Activated T-helper 2 cell treated with anti-CD3 and anti-CD28 coated beads, Interferon-gamma antibody, Interleukin-2, Interleukin-4, amounts not matched to agents 10 μg/mL and 5 μg/mL and 100 μg/mL, durations not matched to agents 14 hours and 24 hours and 36 hours (primary cell): ENCODE results near the gene YARS1. TPM values are rescaled to one million over a fixed set of nuclear protein-coding genes. Genes with fewer than 3 reads are reported as not detected.

ENCODE experiments used
- DNase-seq: peaks from one replicate; pipeline ENCODE4 v3.0.0; 2021; ENCODE audit warnings: low spot score
- H3K27ac Mint-ChIP-seq: one replicate; pipeline ENCODE4 v1.8.0; 2021; ENCODE audit warnings: mixed read lengths
- H3K27me3 Mint-ChIP-seq: one replicate; pipeline ENCODE4 v1.8.0; 2021; ENCODE audit warnings: low read depth, mixed read lengths
- H3K36me3 Mint-ChIP-seq: one replicate; pipeline ENCODE4 v1.8.0; 2021; ENCODE audit warnings: low read depth, mixed read lengths
- H3K4me1 Mint-ChIP-seq: one replicate; pipeline ENCODE4 v1.8.0; 2021; ENCODE audit warnings: low read depth, mixed read lengths
- H3K4me3 Mint-ChIP-seq: one replicate; pipeline ENCODE4 v1.8.0; 2021; ENCODE audit warnings: low read depth, mild to moderate bottlenecking, moderate library complexity, mixed read lengths
- H3K9me3 Mint-ChIP-seq: one replicate; pipeline ENCODE4 v1.8.0; 2021; ENCODE audit warnings: mixed read lengths
- intact Hi-C: fragments of 100-400 bp; cut with micrococcal nuclease; formaldehyde crosslinking; loops from one replicate; pipeline ENCODE4 v1.15.1; 2023
- total RNA-seq: library from RNA; stranded (reverse); gene quantifications from 2 replicates; pipeline ENCODE4 v1.2.3, GENCODE V29; 2022

Gene YARS1
- total RNA-seq, 1 donor from 2014 or later, result 155 TPM

GRCh38 chr1:32764826-32765569 lies 52.2 kb downstream of the YARS1 start:
- Mint-ChIP-seq H3K27ac (no peak overlapping the region), H3K4me1 (peaks cover 5% of the 10 kb centered on the region), H3K27me3 (no peaks in the 10 kb centered on the region), H3K36me3 (no peaks in the 10 kb centered on the region), H3K9me3 (no peaks in the 10 kb centered on the region), H3K4me3 (no peak overlapping the region)
- DNase-seq, result no peak
- intact Hi-C loops, result no loop called here

GRCh38 chr1:32763221-32763620 lies 53.9 kb downstream of the YARS1 start:
- no peak overlapping the region for H3K27ac Mint-ChIP-seq

DNA sequence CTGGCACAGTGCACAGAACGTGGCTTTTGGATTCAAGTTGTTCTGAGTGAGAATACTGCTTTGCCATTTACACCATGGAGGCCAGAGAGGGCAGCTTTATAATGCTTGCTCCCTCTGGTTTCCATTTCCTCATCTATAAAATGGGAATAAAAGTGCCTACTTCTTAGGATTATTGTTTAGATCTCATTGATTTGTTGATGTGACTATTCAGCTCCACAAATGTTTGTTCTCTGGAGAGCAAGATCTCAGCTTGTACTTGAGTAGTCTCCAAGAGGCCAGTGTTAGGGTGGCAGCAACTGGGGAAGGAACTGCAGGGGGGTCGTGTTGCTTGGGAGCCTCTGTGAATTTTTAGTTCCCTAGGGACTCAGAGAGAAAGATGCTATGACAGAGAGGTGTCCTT lies 55.2 kb downstream of the YARS1 start:
- no peaks in the 10 kb centered on the region for H3K36me3 Mint-ChIP-seq
- H3K4me3 Mint-ChIP-seq, result no peak overlapping the region
- no peaks in the 10 kb centered on the region for H3K9me3 Mint-ChIP-seq
- H3K4me1 Mint-ChIP-seq, result peaks cover 9% of the 10 kb centered on the region
- DNase-seq, result no peak
- no peak overlapping the region for H3K27ac Mint-ChIP-seq
- H3K27me3 Mint-ChIP-seq, result peaks cover 4% of the 10 kb centered on the region
- intact Hi-C loops, result no loop called here

More at GRCh38 chr1:32763221-32763620, 53.9 kb downstream of the YARS1 start:
- H3K36me3 Mint-ChIP-seq, result no peaks in the 10 kb centered on the region
- H3K4me1 Mint-ChIP-seq, result peaks cover 9% of the 10 kb centered on the region
- H3K9me3 Mint-ChIP-seq, result no peaks in the 10 kb centered on the region
- no peaks in the 10 kb centered on the region for H3K27me3 Mint-ChIP-seq
- DNase-seq, result no peak
- intact Hi-C loops, result no loop called here
- no peak overlapping the region for H3K4me3 Mint-ChIP-seq

- Mint-ChIP-seq H3K36me3 (no peaks in the 10 kb centered on the region), H3K27me3 (peaks cover 6% of the 10 kb centered on the region), H3K9me3 (no peaks in the 10 kb centered on the region), H3K27ac (no peak overlapping the region), H3K4me1 (peaks cover 9% of the 10 kb centered on the region), H3K4me3 (no peak overlapping the region)
- DNase-seq, result no peak
- intact Hi-C loops, result no loop called here
Observed at GRCh38 chr1:32761253-32761877, 55.8 kb downstream of the YARS1 start.

GRCh38 chr1:32759997-32760623 lies 57.0 kb downstream of the YARS1 start:
- H3K4me1 Mint-ChIP-seq, result peaks cover 9% of the 10 kb centered on the region
- DNase-seq, result no peak
- no peak overlapping the region for H3K4me3 Mint-ChIP-seq
- no peaks in the 10 kb centered on the region for H3K36me3 Mint-ChIP-seq
- H3K9me3 Mint-ChIP-seq, result no peaks in the 10 kb centered on the region
- peaks cover 15% of the 10 kb centered on the region for H3K27me3 Mint-ChIP-seq
- no peak overlapping the region for H3K27ac Mint-ChIP-seq
- intact Hi-C loops, result no loop called here

DNA sequence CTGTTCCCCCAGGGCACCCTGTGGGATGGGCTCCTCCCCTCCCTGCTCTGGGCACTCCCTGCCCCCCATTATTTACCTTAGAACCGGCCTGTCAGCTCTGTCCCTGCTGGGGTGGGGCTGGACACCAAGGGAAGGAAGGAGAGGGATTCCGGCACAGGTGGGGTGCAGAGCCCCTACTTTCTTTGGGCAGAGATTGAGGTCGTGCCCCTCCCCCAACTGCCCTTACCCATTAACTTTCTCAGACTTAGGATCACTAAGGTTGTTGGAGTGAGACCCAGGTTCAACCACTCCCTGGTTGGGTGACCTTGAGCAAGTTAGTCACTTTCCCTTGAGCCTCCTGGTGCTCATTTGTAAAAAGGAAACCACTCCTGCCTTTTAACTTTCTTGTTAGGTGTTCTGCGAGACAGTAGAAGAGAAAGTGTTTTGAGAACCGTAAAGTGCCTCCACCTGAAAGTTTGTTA lies 57.6 kb downstream of the YARS1 start:
- H3K27ac Mint-ChIP-seq, result no peak overlapping the region
- no peaks in the 10 kb centered on the region for H3K9me3 Mint-ChIP-seq
- H3K36me3 Mint-ChIP-seq, result no peaks in the 10 kb centered on the region
- peaks cover 9% of the 10 kb centered on the region for H3K4me1 Mint-ChIP-seq
- H3K27me3 Mint-ChIP-seq, result peaks cover 16% of the 10 kb centered on the region
- no peak for DNase-seq
- no peak overlapping the region for H3K4me3 Mint-ChIP-seq
- intact Hi-C loops, result no loop called here

GRCh38 chr1:32758795-32759430 lies 58.2 kb downstream of the YARS1 start:
- H3K9me3 Mint-ChIP-seq, result no peaks in the 10 kb centered on the region
- intact Hi-C loops, result no loop called here
- peaks cover 13% of the 10 kb centered on the region for H3K4me1 Mint-ChIP-seq
- no peak for DNase-seq
- H3K27me3 Mint-ChIP-seq, result peaks cover 20% of the 10 kb centered on the region
- H3K36me3 Mint-ChIP-seq, result no peaks in the 10 kb centered on the region
- H3K27ac Mint-ChIP-seq, result no peak overlapping the region
- no peak overlapping the region for H3K4me3 Mint-ChIP-seq

DNA sequence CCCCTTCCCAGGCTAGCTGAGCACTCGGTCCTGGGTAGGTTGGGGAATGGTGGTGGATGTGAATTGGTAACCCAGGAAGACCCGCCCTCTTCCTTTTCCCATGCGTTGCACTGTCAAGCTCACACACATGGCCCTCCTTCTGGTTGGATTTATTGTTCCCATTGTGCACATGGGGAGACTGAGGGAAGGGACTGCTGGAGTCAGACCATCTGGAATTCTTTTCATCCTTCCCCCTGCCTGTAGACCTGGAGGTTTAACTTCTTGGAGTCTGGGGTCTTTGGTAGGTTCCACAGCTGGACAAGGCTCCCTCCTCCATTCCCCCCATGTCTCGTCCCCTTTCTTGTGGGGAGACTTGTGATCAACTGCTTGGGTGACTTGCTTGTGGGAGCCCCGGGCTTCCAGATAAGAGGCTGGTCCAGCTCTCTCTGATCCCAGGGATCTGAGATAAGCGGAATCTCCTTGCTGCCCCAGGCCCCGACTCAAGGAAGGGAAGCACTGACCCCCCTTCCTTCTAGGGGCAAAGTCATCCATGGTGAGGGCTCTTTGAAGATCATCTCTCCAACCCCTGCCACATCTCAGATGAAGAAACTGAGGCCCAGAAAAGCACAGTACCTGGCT lies 58.9 kb downstream of the YARS1 start:
- intact Hi-C loops, result no loop called here

DNA sequence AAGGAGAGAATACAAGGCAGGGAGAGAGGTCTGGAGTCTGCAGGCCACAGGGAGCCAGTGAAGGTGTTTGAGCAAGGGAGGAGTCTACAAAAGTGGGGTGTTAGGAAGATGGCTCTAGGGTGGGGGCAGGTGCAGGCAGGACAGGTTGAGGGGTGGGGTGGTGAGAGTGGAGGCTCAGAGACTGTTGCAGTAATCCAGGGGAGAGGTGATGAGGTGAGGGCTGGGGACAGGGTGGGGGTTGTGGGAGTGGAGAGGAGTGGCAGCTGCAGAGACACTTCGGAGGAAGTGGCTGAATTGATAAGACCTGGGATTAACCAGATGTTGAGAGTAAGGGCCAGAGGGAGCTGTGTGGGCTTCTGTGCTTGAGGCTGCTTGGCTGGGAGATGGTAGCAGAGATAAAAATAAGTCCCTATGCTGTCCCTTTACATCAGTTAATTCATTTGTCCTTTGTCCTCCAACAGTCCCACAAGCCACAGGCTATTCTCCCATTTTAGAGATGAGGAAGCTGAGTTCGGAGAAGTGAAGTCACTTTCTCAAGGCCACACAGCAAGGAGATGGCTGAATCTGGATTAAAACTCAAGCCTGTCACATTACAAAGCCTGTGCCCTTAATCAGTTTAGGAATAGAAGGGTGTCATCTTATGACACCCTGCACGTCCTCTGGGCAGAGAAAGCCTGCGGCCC lies 59.8 kb downstream of the YARS1 start:
- DNase-seq, result no peak
- peaks cover 21% of the 10 kb centered on the region for H3K27me3 Mint-ChIP-seq
- H3K4me3 Mint-ChIP-seq, result no peak overlapping the region
- no peaks in the 10 kb centered on the region for H3K9me3 Mint-ChIP-seq
- intact Hi-C loops, result no loop called here
- H3K36me3 Mint-ChIP-seq, result no peaks in the 10 kb centered on the region
- no peak overlapping the region for H3K27ac Mint-ChIP-seq
- peaks cover 13% of the 10 kb centered on the region for H3K4me1 Mint-ChIP-seq

More for the DNA sequence above, 58.9 kb downstream of the YARS1 start:
- Mint-ChIP-seq H3K9me3 (no peaks in the 10 kb centered on the region), H3K4me3 (no peak overlapping the region), H3K27me3 (peaks cover 20% of the 10 kb centered on the region), H3K36me3 (no peaks in the 10 kb centered on the region), H3K27ac (no peak overlapping the region), H3K4me1 (peaks cover 13% of the 10 kb centered on the region)
- DNase-seq, result no peak

DNA sequence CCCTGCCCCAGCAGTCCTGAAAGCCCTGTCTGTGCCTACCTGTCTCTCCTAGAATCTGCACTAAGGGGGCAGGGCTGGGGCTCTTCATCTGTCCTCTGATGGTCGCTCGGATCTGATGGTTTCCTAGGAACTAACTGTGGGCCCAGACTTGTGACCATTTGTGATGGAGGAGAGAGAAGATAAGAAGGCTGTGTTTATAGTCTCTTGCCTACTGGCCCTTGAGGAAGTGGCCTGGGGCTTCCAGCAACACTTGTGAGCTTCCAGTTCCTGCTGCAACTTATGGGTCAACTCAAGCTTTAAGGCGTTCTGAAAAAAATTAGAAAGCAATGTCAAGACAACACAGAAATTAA lies 61.4 kb downstream of the YARS1 start:
- Mint-ChIP-seq H3K27me3 (peaks cover 32% of the 10 kb centered on the region), H3K36me3 (no peaks in the 10 kb centered on the region), H3K4me1 (peaks cover 7% of the 10 kb centered on the region), H3K4me3 (no peak overlapping the region), H3K27ac (no peak overlapping the region), H3K9me3 (no peaks in the 10 kb centered on the region)
- intact Hi-C loops, result no loop called here
- no peak for DNase-seq

- peaks cover 7% of the 10 kb centered on the region for H3K4me1 Mint-ChIP-seq
- no peak overlapping the region for H3K4me3 Mint-ChIP-seq
- peaks cover 32% of the 10 kb centered on the region for H3K27me3 Mint-ChIP-seq
- no peak for DNase-seq
- no peaks in the 10 kb centered on the region for H3K9me3 Mint-ChIP-seq
- intact Hi-C loops, result no loop called here
- H3K36me3 Mint-ChIP-seq, result no peaks in the 10 kb centered on the region
- no peak overlapping the region for H3K27ac Mint-ChIP-seq
Observed at GRCh38 chr1:32755098-32755809, 61.9 kb downstream of the YARS1 start.
